ENCODE data around the gene RAP1GAP2.

GRCh38 chr17:2865228-2865627, 69.0 kb downstream of the RAP1GAP2 start:
- TF ChIP-seq EZH2phosphoT487 (IDR thresholded peaks at IDR 0.05; ENCODE audit: insufficient read depth, low read depth): no peak
- no peak for TF ChIP-seq EZH2 (IDR thresholded peaks at IDR 0.05; ENCODE audit: insufficient read depth, poor library complexity, severe bottlenecking)
